GM12873 (cell line): ENCODE measurements around the gene ROR1.

Experiments used
- TF ChIP-seq, protein P1 (sequence below): IDR thresholded peaks from 2 replicates; pipeline ENCODE4 v1.5.1; 2012; ENCODE audit warnings: low read depth, mild to moderate bottlenecking, moderate library complexity, low read length, control low read depth; ENCODE audit not compliant: insufficient read depth; ENCODE audit errors: missing control alignments

Gene ROR1

GRCh38 chr1:63870152-63870551 lies 96.3 kb downstream of the ROR1 start:
- TF ChIP-seq, protein P1, sequence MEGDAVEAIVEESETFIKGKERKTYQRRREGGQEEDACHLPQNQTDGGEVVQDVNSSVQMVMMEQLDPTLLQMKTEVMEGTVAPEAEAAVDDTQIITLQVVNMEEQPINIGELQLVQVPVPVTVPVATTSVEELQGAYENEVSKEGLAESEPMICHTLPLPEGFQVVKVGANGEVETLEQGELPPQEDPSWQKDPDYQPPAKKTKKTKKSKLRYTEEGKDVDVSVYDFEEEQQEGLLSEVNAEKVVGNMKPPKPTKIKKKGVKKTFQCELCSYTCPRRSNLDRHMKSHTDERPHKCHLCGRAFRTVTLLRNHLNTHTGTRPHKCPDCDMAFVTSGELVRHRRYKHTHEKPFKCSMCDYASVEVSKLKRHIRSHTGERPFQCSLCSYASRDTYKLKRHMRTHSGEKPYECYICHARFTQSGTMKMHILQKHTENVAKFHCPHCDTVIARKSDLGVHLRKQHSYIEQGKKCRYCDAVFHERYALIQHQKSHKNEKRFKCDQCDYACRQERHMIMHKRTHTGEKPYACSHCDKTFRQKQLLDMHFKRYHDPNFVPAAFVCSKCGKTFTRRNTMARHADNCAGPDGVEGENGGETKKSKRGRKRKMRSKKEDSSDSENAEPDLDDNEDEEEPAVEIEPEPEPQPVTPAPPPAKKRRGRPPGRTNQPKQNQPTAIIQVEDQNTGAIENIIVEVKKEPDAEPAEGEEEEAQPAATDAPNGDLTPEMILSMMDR, result no peak

DNA sequence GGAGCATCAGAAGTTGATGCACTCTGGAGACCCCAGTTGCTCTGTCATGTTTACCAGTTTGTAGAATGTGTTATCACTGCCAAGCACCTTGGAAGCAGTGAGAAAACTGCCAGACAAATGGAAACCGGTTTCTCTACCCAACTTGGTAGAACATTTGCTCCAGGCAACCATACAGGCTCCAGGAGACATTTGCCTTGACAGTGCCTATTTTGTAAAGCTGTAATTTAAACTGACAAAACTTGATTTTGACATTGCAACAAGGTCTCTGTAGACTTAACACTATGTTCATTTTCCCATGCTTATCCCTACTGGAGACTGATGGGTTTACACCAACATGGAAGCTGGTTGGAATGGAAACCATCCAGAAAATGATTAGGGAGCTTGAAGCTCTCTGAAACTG lies 97.6 kb downstream of the ROR1 start:
- TF ChIP-seq, protein P1, result no peak

DNA sequence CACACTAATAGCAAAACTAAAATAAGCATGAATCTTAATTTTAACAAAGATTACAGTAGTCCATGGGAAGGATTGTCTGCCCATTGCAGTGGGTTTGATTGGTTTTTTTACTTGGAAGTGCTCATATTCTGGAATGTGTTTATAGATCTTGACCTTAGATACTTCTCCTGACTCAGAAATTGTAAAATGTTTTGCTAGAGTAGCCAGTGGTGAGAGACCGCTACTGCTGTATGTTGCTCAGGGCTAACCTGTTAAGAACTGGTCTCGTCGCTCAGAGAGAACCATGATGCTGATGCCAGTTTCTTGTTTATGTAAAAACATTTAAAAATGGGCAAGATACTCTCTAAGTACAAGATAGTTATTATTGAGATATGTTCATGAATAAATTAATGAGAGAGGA lies 99.9 kb downstream of the ROR1 start:
- TF ChIP-seq, protein P1, result no peak

- TF ChIP-seq, protein P1, result no peak
Observed at GRCh38 chr1:63874278-63874880, 100.6 kb downstream of the ROR1 start.

DNA sequence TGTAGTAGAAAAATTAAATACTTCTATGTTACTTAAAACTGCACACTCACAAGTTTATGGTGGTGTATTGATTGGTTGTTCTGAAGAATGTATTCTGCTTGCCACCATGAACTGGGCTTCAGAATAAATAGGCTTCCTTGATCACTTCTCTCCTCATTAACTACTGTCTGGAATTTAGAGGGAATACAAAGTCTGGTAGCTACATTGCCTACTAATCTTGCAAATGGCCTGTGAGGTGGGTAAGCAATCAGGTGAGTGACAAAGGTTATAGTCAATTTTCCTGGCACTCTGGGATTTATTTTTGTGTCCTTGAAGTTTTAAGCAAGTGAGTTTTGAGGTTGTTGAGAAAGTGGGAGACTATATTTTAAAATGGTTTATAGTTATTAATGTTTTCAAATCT lies 101.8 kb downstream of the ROR1 start:
- TF ChIP-seq, protein P1, result no peak

- TF ChIP-seq, protein P1, result no peak
Observed at GRCh38 chr1:63877021-63877767, 103.4 kb downstream of the ROR1 start.

DNA sequence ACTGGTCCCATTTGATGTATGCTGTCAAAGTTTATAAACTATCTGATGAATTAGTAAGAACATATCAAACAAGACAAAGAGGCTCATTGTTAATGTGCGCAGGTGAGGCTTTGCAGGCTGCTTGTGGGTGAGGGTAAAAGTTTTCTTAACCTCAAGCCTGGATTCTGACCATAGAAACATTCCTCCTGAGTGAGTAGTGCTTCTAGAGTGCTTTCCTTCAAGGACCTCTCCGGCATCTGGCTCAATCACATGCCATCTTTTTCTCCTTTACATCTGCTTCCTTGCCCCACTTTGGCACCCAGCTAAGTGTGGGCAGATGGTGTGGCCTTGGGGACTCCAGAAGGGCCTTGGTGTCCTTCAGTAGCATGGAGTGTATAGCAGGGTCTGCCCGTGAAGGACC lies 104.0 kb downstream of the ROR1 start:
- TF ChIP-seq, protein P1, result no peak
